IMR-90 (cell line): Measurements from ENCODE around the gene BMPER.

ENCODE experiments used
- BHLHE40 ChIP-seq: fragments of 150-350 bp; IDR thresholded peaks from 2 replicates; pipeline ENCODE4 v1.6.1; 2016; ENCODE audit warnings: mild to moderate bottlenecking, low read depth, low read length
- FOS ChIP-seq: fragments of 150-350 bp; IDR thresholded peaks from 2 replicates; pipeline ENCODE4 v1.6.1; 2016; ENCODE audit warnings: low read depth, low read length
- RAD21 ChIP-seq: IDR thresholded peaks from 2 replicates; pipeline ENCODE4 v1.6.1; 2012; ENCODE audit warnings: low read length, improper control_type of control experiment
- TF ChIP-seq, protein P1 (sequence below): conservative IDR thresholded peaks from 2 replicates; pipeline ENCODE4 v1.5.1; 2012; ENCODE audit warnings: mild to moderate bottlenecking, low read depth, low read length, improper control_type of control experiment

DNA sequence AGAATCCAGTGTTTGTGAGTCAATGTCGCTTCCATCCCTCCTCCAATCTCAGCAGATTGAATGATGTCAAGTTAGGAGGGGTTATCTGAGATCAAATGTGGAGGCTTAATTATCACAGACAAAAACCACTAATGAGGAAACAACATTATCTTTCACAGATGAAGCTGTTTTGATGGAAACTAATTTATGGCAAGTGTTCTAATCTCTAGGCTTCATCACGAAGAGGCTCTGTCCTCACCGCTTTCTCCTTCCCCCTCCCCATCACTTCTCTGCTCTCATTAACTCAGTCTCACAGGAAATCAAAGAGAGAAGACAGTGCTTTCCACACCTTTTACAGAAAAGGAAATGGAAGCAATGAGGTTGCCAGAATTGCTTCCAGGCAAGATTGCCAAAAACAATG is 283.7 kb downstream of the BMPER start:
- TF ChIP-seq, protein P1, sequence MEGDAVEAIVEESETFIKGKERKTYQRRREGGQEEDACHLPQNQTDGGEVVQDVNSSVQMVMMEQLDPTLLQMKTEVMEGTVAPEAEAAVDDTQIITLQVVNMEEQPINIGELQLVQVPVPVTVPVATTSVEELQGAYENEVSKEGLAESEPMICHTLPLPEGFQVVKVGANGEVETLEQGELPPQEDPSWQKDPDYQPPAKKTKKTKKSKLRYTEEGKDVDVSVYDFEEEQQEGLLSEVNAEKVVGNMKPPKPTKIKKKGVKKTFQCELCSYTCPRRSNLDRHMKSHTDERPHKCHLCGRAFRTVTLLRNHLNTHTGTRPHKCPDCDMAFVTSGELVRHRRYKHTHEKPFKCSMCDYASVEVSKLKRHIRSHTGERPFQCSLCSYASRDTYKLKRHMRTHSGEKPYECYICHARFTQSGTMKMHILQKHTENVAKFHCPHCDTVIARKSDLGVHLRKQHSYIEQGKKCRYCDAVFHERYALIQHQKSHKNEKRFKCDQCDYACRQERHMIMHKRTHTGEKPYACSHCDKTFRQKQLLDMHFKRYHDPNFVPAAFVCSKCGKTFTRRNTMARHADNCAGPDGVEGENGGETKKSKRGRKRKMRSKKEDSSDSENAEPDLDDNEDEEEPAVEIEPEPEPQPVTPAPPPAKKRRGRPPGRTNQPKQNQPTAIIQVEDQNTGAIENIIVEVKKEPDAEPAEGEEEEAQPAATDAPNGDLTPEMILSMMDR: no peak
- TF ChIP-seq FOS: no peak
- TF ChIP-seq BHLHE40: no peak
- no peak for TF ChIP-seq RAD21
